Mammary epithelial cell (primary cell): Measurements from ENCODE around the gene VWA3B.

Experiments
- CTCF ChIP-seq, 2 donors: IDR thresholded peaks in 1 of 2; conservative IDR thresholded peaks in 1 of 2; 2 replicates each; pipeline ENCODE4 v1.5.1; 2011 to 2012; ENCODE audit warnings: inconsistent platforms in 2 of 2, low read length in 2 of 2, mild to moderate bottlenecking in 2 of 2, control low read depth in 1 of 2, low read depth in 1 of 2; ENCODE audit not compliant: insufficient read depth in 1 of 2; ENCODE audit errors: extremely low read depth in 1 of 2
- EZH2 ChIP-seq: IDR thresholded peaks from 2 replicates; pipeline ENCODE4 v1.6.1; 2012; ENCODE audit warnings: low read length, inconsistent platforms, borderline replicate concordance

- TF ChIP-seq CTCF (conservative IDR thresholded peaks at IDR 0.05 in 1 of 2, IDR thresholded peaks at IDR 0.05 in 1 of 2; ENCODE audit: extremely low read depth in 1 of 2, insufficient read depth in 1 of 2, low read depth in 1 of 2, low read length in 2 of 2) (no peak), EZH2 (no peak)
These were observed 3.0 kb downstream of the VWA3B start for GRCh38 chr2:98089941-98090340.
